GM19351 (cell line): ENCODE results near the gene SLC52A1.
A peak's percentile ranks its signal among the peaks of the same experiment; 100 is the strongest.
"Not testable (repeated sequence)": the region's sequence is repeated elsewhere in the genome, so short reads cannot be mapped to it uniquely, and the experiment has no call there.

Experiments used
- ATAC-seq: cut with Tn5 transposase; IDR thresholded peaks from one replicate; pipeline ENCODE4 v1.9.1; 2021; ENCODE audit warnings: mild to moderate bottlenecking, moderate library complexity; ENCODE audit not compliant: unreplicated experiment

SLC52A1 gene

GRCh38 chr17:5031365-5032082 is 3.7 kb downstream of the SLC52A1 start:
- ATAC-seq: no peak

GRCh38 chr17:5030168-5030567 is 5.1 kb downstream of the SLC52A1 start:
- ATAC-seq: not testable (repeated sequence)

- no peak for ATAC-seq
Observed at GRCh38 chr17:5027916-5028315, 7.3 kb downstream of the SLC52A1 start.

GRCh38 chr17:5027299-5027698 is 7.9 kb downstream of the SLC52A1 start:
- ATAC-seq: no peak

- no peak for ATAC-seq
Observed at GRCh38 chr17:5024604-5025003, 10.6 kb downstream of the SLC52A1 start.

- ATAC-seq: no peak
Observed at GRCh38 chr17:5023588-5024147, 11.6 kb downstream of the SLC52A1 start.

GRCh38 chr17:5022171-5022711 is 13.0 kb downstream of the SLC52A1 start:
- no peak for ATAC-seq

- no peak for ATAC-seq
Observed at GRCh38 chr17:5020502-5021023, 14.7 kb downstream of the SLC52A1 start.

- no peak for ATAC-seq
Observed at GRCh38 chr17:5019475-5019956, 15.7 kb downstream of the SLC52A1 start.

GRCh38 chr17:5014357-5014756 is 20.9 kb downstream of the SLC52A1 start:
- ATAC-seq: no peak

GRCh38 chr17:5011928-5012327 is 23.3 kb downstream of the SLC52A1 start:
- peak; percentile 43 for ATAC-seq

- no peak for ATAC-seq
Observed at GRCh38 chr17:5003214-5003867, 31.9 kb downstream of the SLC52A1 start.

GRCh38 chr17:5002121-5002788 is 33.0 kb downstream of the SLC52A1 start:
- ATAC-seq: no peak

- ATAC-seq: no peak
Observed at GRCh38 chr17:5000237-5000639, 35.0 kb downstream of the SLC52A1 start.

GRCh38 chr17:4999430-5000093 is 35.7 kb downstream of the SLC52A1 start:
- no peak for ATAC-seq

- no peak for ATAC-seq
Observed at GRCh38 chr17:4998732-4999429, 36.3 kb downstream of the SLC52A1 start.

GRCh38 chr17:4998027-4998731 is 37.0 kb downstream of the SLC52A1 start:
- ATAC-seq: no peak

- peak; percentile 88 for ATAC-seq
Observed at GRCh38 chr17:4997302-4998026, 37.8 kb downstream of the SLC52A1 start, which contains the start of the genes INCA1 and KIF1C. Gene INCA1 (minus strand): TSS chr17:4997522. CDS start chr17:4994437, 3,085 bp downstream. Gene KIF1C (plus strand): TSS chr17:4997950. CDS start chr17:5000247, 2,297 bp downstream.
